ENCODE results near the gene SNX33. TPM values are rescaled to one million over a fixed set of nuclear protein-coding genes. Genes with fewer than 3 reads are reported as not detected.

The SNX33 gene
- total RNA-seq, 1 donor from 2014 or later: 17.3 TPM

- no peaks in the 10 kb centered on the region for H3K9me3 Mint-ChIP-seq (ENCODE audit: unreplicated experiment)
- H3K27ac Mint-ChIP-seq (ENCODE audit: unreplicated experiment): no peak overlapping the region
- H3K4me3 Mint-ChIP-seq (ENCODE audit: unreplicated experiment): no peak overlapping the region
- DNase-seq (ENCODE audit: low spot score): no peak
- no peaks in the 10 kb centered on the region for H3K4me1 Mint-ChIP-seq (ENCODE audit: unreplicated experiment)
- H3K36me3 Mint-ChIP-seq (ENCODE audit: low read depth, unreplicated experiment): peaks cover 32% of the 10 kb centered on the region
- no peaks in the 10 kb centered on the region for H3K27me3 Mint-ChIP-seq (ENCODE audit: unreplicated experiment)
- no peak for TF ChIP-seq CTCF (IDR thresholded peaks at IDR 0.05; ENCODE audit: unreplicated experiment)
These were observed 40.7 kb upstream of the SNX33 start for GRCh38 chr15:75606711-75607699.

GRCh38 chr15:75616766-75617165, 30.9 kb upstream of the SNX33 start:
- TF ChIP-seq CTCF (IDR thresholded peaks at IDR 0.05; ENCODE audit: unreplicated experiment): no peak
- Mint-ChIP-seq H3K36me3 (ENCODE audit: low read depth, unreplicated experiment) (peaks cover 35% of the 10 kb centered on the region), H3K4me3 (ENCODE audit: unreplicated experiment) (no peak overlapping the region), H3K4me1 (ENCODE audit: unreplicated experiment) (peaks cover 3% of the 10 kb centered on the region), H3K27me3 (ENCODE audit: unreplicated experiment) (no peaks in the 10 kb centered on the region), H3K9me3 (ENCODE audit: unreplicated experiment) (no peaks in the 10 kb centered on the region), H3K27ac (ENCODE audit: unreplicated experiment) (no peak overlapping the region)
- no peak for DNase-seq (ENCODE audit: low spot score)

GRCh38 chr15:75620058-75620820, 27.5 kb upstream of the SNX33 start:
- Mint-ChIP-seq H3K27ac (ENCODE audit: unreplicated experiment) (no peak overlapping the region), H3K27me3 (ENCODE audit: unreplicated experiment) (no peaks in the 10 kb centered on the region), H3K4me1 (ENCODE audit: unreplicated experiment) (peaks cover 3% of the 10 kb centered on the region), H3K4me3 (ENCODE audit: unreplicated experiment) (no peak overlapping the region), H3K36me3 (ENCODE audit: low read depth, unreplicated experiment) (peaks cover 22% of the 10 kb centered on the region), H3K9me3 (ENCODE audit: unreplicated experiment) (no peaks in the 10 kb centered on the region)
- TF ChIP-seq CTCF (IDR thresholded peaks at IDR 0.05; ENCODE audit: unreplicated experiment): no peak
- DNase-seq (ENCODE audit: low spot score): no peak

GRCh38 chr15:75620841-75621391, 26.8 kb upstream of the SNX33 start:
- DNase-seq (ENCODE audit: low spot score): no peak
- TF ChIP-seq CTCF (IDR thresholded peaks at IDR 0.05; ENCODE audit: unreplicated experiment): no peak
- H3K36me3 Mint-ChIP-seq (ENCODE audit: low read depth, unreplicated experiment): peaks cover 18% of the 10 kb centered on the region
- no peak overlapping the region for H3K4me3 Mint-ChIP-seq (ENCODE audit: unreplicated experiment)
- no peaks in the 10 kb centered on the region for H3K9me3 Mint-ChIP-seq (ENCODE audit: unreplicated experiment)
- no peak overlapping the region for H3K27ac Mint-ChIP-seq (ENCODE audit: unreplicated experiment)
- H3K4me1 Mint-ChIP-seq (ENCODE audit: unreplicated experiment): peaks cover 4% of the 10 kb centered on the region
- no peaks in the 10 kb centered on the region for H3K27me3 Mint-ChIP-seq (ENCODE audit: unreplicated experiment)

Measured in endothelial cell (in vitro differentiated cells).